ENCODE results near the gene DHTKD1.
"Not testable (repeated sequence)": the region's sequence is repeated elsewhere in the genome, so short reads cannot be mapped to it uniquely, and the experiment has no call there.

Gene DHTKD1

GRCh38 chr10:12156367-12157123 lies 87.8 kb downstream of the DHTKD1 start:
- DNase-seq = no peak

- DNase-seq = no peak
Measured at GRCh38 chr10:12158111-12158510, 89.4 kb downstream of the DHTKD1 start.

GRCh38 chr10:12160664-12161063 lies 91.9 kb downstream of the DHTKD1 start:
- no peak for DNase-seq

GRCh38 chr10:12162927-12163326 lies 94.2 kb downstream of the DHTKD1 start:
- no peak for DNase-seq

GRCh38 chr10:12164085-12164484 lies 95.3 kb downstream of the DHTKD1 start:
- no peak for DNase-seq

GRCh38 chr10:12165036-12165435 lies 96.3 kb downstream of the DHTKD1 start:
- DNase-seq = no peak

GRCh38 chr10:12165999-12166775 lies 97.4 kb downstream of the DHTKD1 start:
- no peak for DNase-seq

- DNase-seq = not testable (repeated sequence)
Measured at GRCh38 chr10:12171512-12171911, 102.8 kb downstream of the DHTKD1 start.

All from activated CD4-positive, alpha-beta T cell treated with anti-CD3 and anti-CD28 coated beads, Interleukin-2, amount 50 U/mL, for 4 hours (primary cell).